Measurements from ENCODE around the gene VAMP3.
A peak's percentile ranks its signal among the peaks of the same experiment; 100 is the strongest.
"Not testable (repeated sequence)": the region's sequence is repeated elsewhere in the genome, so short reads cannot be mapped to it uniquely, and the experiment has no call there.

Gene VAMP3

GRCh38 chr1:7783826-7784491 is 12.9 kb downstream of the VAMP3 start, which contains the start of gene PER3:
PER3 (plus strand) TSS chr1:7784291; CDS start chr1:7784878, 587 bp downstream.
- no peaks in the 10 kb centered on the region for H3K4me1 ChIP-seq (ENCODE audit: control insufficient read depth, insufficient read depth, low read length)
- no peaks in the 10 kb centered on the region for H3K9me3 ChIP-seq (ENCODE audit: control insufficient read depth, insufficient read depth, low read length)
- no peak within 1 kb of the TSS for H3K9ac ChIP-seq (ENCODE audit: low read depth, low read length)
- peak within 1 kb of the TSS; percentile 39 for H3K27ac ChIP-seq (ENCODE audit: low read depth, low read length)
- peak within 1 kb of the TSS; percentile 53 for H3K4me3 ChIP-seq (ENCODE audit: low read depth, low read length)
- H3K27me3 ChIP-seq (ENCODE audit: control insufficient read depth, insufficient read depth, low read length) = peaks cover 12% of the 10 kb centered on the region
- peaks cover 38% of the 10 kb centered on the region for H3K36me3 ChIP-seq (ENCODE audit: control insufficient read depth, insufficient read depth, low read length)

- peak overlapping the region; percentile 43; the same call in 1 of the 2 replicates for H3K4me3 ChIP-seq (ENCODE audit: low read depth, low read length)
- H3K9ac ChIP-seq (ENCODE audit: low read depth, low read length) = no peak overlapping the region
- H3K27me3 ChIP-seq (ENCODE audit: control insufficient read depth, insufficient read depth, low read length) = peaks cover 12% of the 10 kb centered on the region
- H3K9me3 ChIP-seq (ENCODE audit: control insufficient read depth, insufficient read depth, low read length) = peaks cover 6% of the 10 kb centered on the region
- no peak overlapping the region for H3K27ac ChIP-seq (ENCODE audit: low read depth, low read length)
- peaks cover 39% of the 10 kb centered on the region for H3K36me3 ChIP-seq (ENCODE audit: control insufficient read depth, insufficient read depth, low read length)
- no peaks in the 10 kb centered on the region for H3K4me1 ChIP-seq (ENCODE audit: control insufficient read depth, insufficient read depth, low read length)
These were observed 13.5 kb downstream of the VAMP3 start for GRCh38 chr1:7784492-7785071.

- peaks cover 39% of the 10 kb centered on the region for H3K36me3 ChIP-seq (ENCODE audit: control insufficient read depth, insufficient read depth, low read length)
- no peak overlapping the region for H3K27ac ChIP-seq (ENCODE audit: low read depth, low read length)
- H3K9me3 ChIP-seq (ENCODE audit: control insufficient read depth, insufficient read depth, low read length) = peaks cover 11% of the 10 kb centered on the region
- no peaks in the 10 kb centered on the region for H3K4me1 ChIP-seq (ENCODE audit: control insufficient read depth, insufficient read depth, low read length)
- no peak overlapping the region for H3K9ac ChIP-seq (ENCODE audit: low read depth, low read length)
- H3K27me3 ChIP-seq (ENCODE audit: control insufficient read depth, insufficient read depth, low read length) = peaks cover 12% of the 10 kb centered on the region
- no peak overlapping the region for H3K4me3 ChIP-seq (ENCODE audit: low read depth, low read length)
These were observed 14.0 kb downstream of the VAMP3 start for GRCh38 chr1:7785108-7785507.

GRCh38 chr1:7786795-7787194 is 15.7 kb downstream of the VAMP3 start:
- Histone ChIP-seq H3K27ac (ENCODE audit: low read depth, low read length) (no peak overlapping the region), H3K4me1 (ENCODE audit: control insufficient read depth, insufficient read depth, low read length) (no peaks in the 10 kb centered on the region), H3K9ac (ENCODE audit: low read depth, low read length) (no peak overlapping the region), H3K27me3 (ENCODE audit: control insufficient read depth, insufficient read depth, low read length) (peaks cover 12% of the 10 kb centered on the region), H3K9me3 (ENCODE audit: control insufficient read depth, insufficient read depth, low read length) (peaks cover 27% of the 10 kb centered on the region), H3K36me3 (ENCODE audit: control insufficient read depth, insufficient read depth, low read length) (peaks cover 35% of the 10 kb centered on the region), H3K4me3 (ENCODE audit: low read depth, low read length) (no peak overlapping the region)

- no peaks in the 10 kb centered on the region for H3K4me1 ChIP-seq (ENCODE audit: control insufficient read depth, insufficient read depth, low read length)
- H3K9me3 ChIP-seq (ENCODE audit: control insufficient read depth, insufficient read depth, low read length) = peaks cover 31% of the 10 kb centered on the region
- H3K27me3 ChIP-seq (ENCODE audit: control insufficient read depth, insufficient read depth, low read length) = peaks cover 7% of the 10 kb centered on the region
- no peak overlapping the region for H3K27ac ChIP-seq (ENCODE audit: low read depth, low read length)
- no peak overlapping the region for H3K9ac ChIP-seq (ENCODE audit: low read depth, low read length)
- no peak overlapping the region for H3K4me3 ChIP-seq (ENCODE audit: low read depth, low read length)
- H3K36me3 ChIP-seq (ENCODE audit: control insufficient read depth, insufficient read depth, low read length) = peaks cover 42% of the 10 kb centered on the region
These were observed 18.7 kb downstream of the VAMP3 start for GRCh38 chr1:7789828-7790227.

GRCh38 chr1:7791027-7791426 is 19.9 kb downstream of the VAMP3 start:
- H3K4me3 ChIP-seq (ENCODE audit: low read depth, low read length); H3K4me1 ChIP-seq (ENCODE audit: control insufficient read depth, insufficient read depth, low read length): not testable (repeated sequence)
- H3K36me3 ChIP-seq (ENCODE audit: control insufficient read depth, insufficient read depth, low read length) = peaks cover 38% of the 10 kb centered on the region

GRCh38 chr1:7795406-7795805 is 24.3 kb downstream of the VAMP3 start:
- H3K36me3 ChIP-seq (ENCODE audit: control insufficient read depth, insufficient read depth, low read length) = peaks cover 11% of the 10 kb centered on the region; the same call in 1 of the 2 replicates
- H3K9ac ChIP-seq (ENCODE audit: low read depth, low read length) = no peak overlapping the region
- no peaks in the 10 kb centered on the region for H3K4me1 ChIP-seq (ENCODE audit: control insufficient read depth, insufficient read depth, low read length)
- H3K27ac ChIP-seq (ENCODE audit: low read depth, low read length) = no peak overlapping the region
- peaks cover 17% of the 10 kb centered on the region for H3K9me3 ChIP-seq (ENCODE audit: control insufficient read depth, insufficient read depth, low read length)
- no peaks in the 10 kb centered on the region for H3K27me3 ChIP-seq (ENCODE audit: control insufficient read depth, insufficient read depth, low read length)
- H3K4me3 ChIP-seq (ENCODE audit: low read depth, low read length) = no peak overlapping the region

More at GRCh38 chr1:7791027-7791426, 19.9 kb downstream of the VAMP3 start:
- not testable (repeated sequence) for H3K27ac ChIP-seq (ENCODE audit: low read depth, low read length); H3K9ac ChIP-seq (ENCODE audit: low read depth, low read length); H3K27me3 ChIP-seq (ENCODE audit: control insufficient read depth, insufficient read depth, low read length)
- H3K9me3 ChIP-seq (ENCODE audit: control insufficient read depth, insufficient read depth, low read length) = peaks cover 31% of the 10 kb centered on the region

GRCh38 chr1:7805460-7805859 is 34.4 kb downstream of the VAMP3 start:
- no peak overlapping the region for H3K27ac ChIP-seq (ENCODE audit: low read depth, low read length)
- peaks cover 28% of the 10 kb centered on the region for H3K36me3 ChIP-seq (ENCODE audit: control insufficient read depth, insufficient read depth, low read length)
- H3K9ac ChIP-seq (ENCODE audit: low read depth, low read length) = no peak overlapping the region
- no peaks in the 10 kb centered on the region for H3K27me3 ChIP-seq (ENCODE audit: control insufficient read depth, insufficient read depth, low read length)
- H3K9me3 ChIP-seq (ENCODE audit: control insufficient read depth, insufficient read depth, low read length) = no peaks in the 10 kb centered on the region
- H3K4me1 ChIP-seq (ENCODE audit: control insufficient read depth, insufficient read depth, low read length) = peaks cover 8% of the 10 kb centered on the region; the same call in 1 of the 2 replicates
- H3K4me3 ChIP-seq (ENCODE audit: low read depth, low read length) = no peak overlapping the region

- Histone ChIP-seq H3K36me3 (ENCODE audit: control insufficient read depth, insufficient read depth, low read length) (peaks cover 35% of the 10 kb centered on the region), H3K9me3 (ENCODE audit: control insufficient read depth, insufficient read depth, low read length) (peaks cover 9% of the 10 kb centered on the region), H3K27ac (ENCODE audit: low read depth, low read length) (no peak overlapping the region), H3K4me1 (ENCODE audit: control insufficient read depth, insufficient read depth, low read length) (no peaks in the 10 kb centered on the region), H3K9ac (ENCODE audit: low read depth, low read length) (no peak overlapping the region), H3K4me3 (ENCODE audit: low read depth, low read length) (no peak overlapping the region), H3K27me3 (ENCODE audit: control insufficient read depth, insufficient read depth, low read length) (no peaks in the 10 kb centered on the region)
These were observed 37.3 kb downstream of the VAMP3 start for GRCh38 chr1:7808253-7808844.

- H3K27ac ChIP-seq (ENCODE audit: low read depth, low read length) = no peak overlapping the region
These were observed 38.6 kb downstream of the VAMP3 start for GRCh38 chr1:7809742-7810141.

GRCh38 chr1:7810395-7810794 is 39.3 kb downstream of the VAMP3 start:
- Histone ChIP-seq H3K36me3 (ENCODE audit: control insufficient read depth, insufficient read depth, low read length) (peaks cover 20% of the 10 kb centered on the region), H3K4me3 (ENCODE audit: low read depth, low read length) (no peak overlapping the region), H3K27ac (ENCODE audit: low read depth, low read length) (no peak overlapping the region), H3K4me1 (ENCODE audit: control insufficient read depth, insufficient read depth, low read length) (no peaks in the 10 kb centered on the region), H3K27me3 (ENCODE audit: control insufficient read depth, insufficient read depth, low read length) (no peaks in the 10 kb centered on the region), H3K9ac (ENCODE audit: low read depth, low read length) (no peak overlapping the region), H3K9me3 (ENCODE audit: control insufficient read depth, insufficient read depth, low read length) (peaks cover 20% of the 10 kb centered on the region)

More at GRCh38 chr1:7809742-7810141, 38.6 kb downstream of the VAMP3 start:
- Histone ChIP-seq H3K4me3 (ENCODE audit: low read depth, low read length) (no peak overlapping the region), H3K27me3 (ENCODE audit: control insufficient read depth, insufficient read depth, low read length) (no peaks in the 10 kb centered on the region), H3K9me3 (ENCODE audit: control insufficient read depth, insufficient read depth, low read length) (peaks cover 20% of the 10 kb centered on the region), H3K36me3 (ENCODE audit: control insufficient read depth, insufficient read depth, low read length) (peaks cover 25% of the 10 kb centered on the region), H3K4me1 (ENCODE audit: control insufficient read depth, insufficient read depth, low read length) (no peaks in the 10 kb centered on the region), H3K9ac (ENCODE audit: low read depth, low read length) (no peak overlapping the region)

Measured in HUES48 (cell line).